GM18861 (cell line): ENCODE measurements around the gene SEPTIN12.

ENCODE experiments used
- ATAC-seq: cut with Tn5 transposase; IDR thresholded peaks from one replicate; pipeline ENCODE4 v1.9.1; 2021; ENCODE audit not compliant: unreplicated experiment

The SEPTIN12 gene

GRCh38 chr16:4803401-4803844 lies 15.3 kb upstream of the SEPTIN12 start:
- no peak for ATAC-seq

- peak; percentile 88 for ATAC-seq
Observed at GRCh38 chr16:4802659-4803287, 14.6 kb upstream of the SEPTIN12 start.

- peak; percentile 35 for ATAC-seq
Observed at GRCh38 chr16:4801962-4802658, 14.0 kb upstream of the SEPTIN12 start, which contains the start of gene ROGDI. TSS of gene ROGDI (minus strand) at chr16:4802633. CDS start at chr16:4802571, 62 bp downstream.

GRCh38 chr16:4801051-4801961 lies 13.2 kb upstream of the SEPTIN12 start:
- ATAC-seq: no peak

- ATAC-seq: no peak
Observed at GRCh38 chr16:4800290-4801041, 12.3 kb upstream of the SEPTIN12 start.

- no peak for ATAC-seq
Observed at GRCh38 chr16:4799171-4799855, 11.2 kb upstream of the SEPTIN12 start.

GRCh38 chr16:4798456-4798855 lies 10.3 kb upstream of the SEPTIN12 start:
- no peak for ATAC-seq

- no peak for ATAC-seq
Observed at GRCh38 chr16:4797805-4798252, 9.7 kb upstream of the SEPTIN12 start.

- no peak for ATAC-seq
Observed at GRCh38 chr16:4796982-4797804, 9.0 kb upstream of the SEPTIN12 start.

- no peak for ATAC-seq
Observed at GRCh38 chr16:4795828-4796572, 7.9 kb upstream of the SEPTIN12 start.

- no peak for ATAC-seq
Observed at GRCh38 chr16:4795181-4795827, 7.2 kb upstream of the SEPTIN12 start, which contains the start of gene SMIM22. TSS of gene SMIM22 (plus strand) at chr16:4795369. CDS start at chr16:4795735, 366 bp downstream.

- ATAC-seq: no peak
Observed at GRCh38 chr16:4792951-4793513, 4.9 kb upstream of the SEPTIN12 start.

GRCh38 chr16:4790871-4791270 lies 2.7 kb upstream of the SEPTIN12 start:
- no peak for ATAC-seq

GRCh38 chr16:4790261-4790660 lies 2.1 kb upstream of the SEPTIN12 start:
- ATAC-seq: no peak

- no peak for ATAC-seq
Observed at GRCh38 chr16:4788910-4789309, 765 bp upstream of the SEPTIN12 start.

GRCh38 chr16:4788489-4788889 lies 344 bp upstream of the SEPTIN12 start:
- no peak for ATAC-seq

GRCh38 chr16:4787068-4787467 lies 1.1 kb downstream of the SEPTIN12 start:
- ATAC-seq: no peak
